ENCODE measurements around the gene EPN2.
"Not testable (repeated sequence)": the region's sequence is repeated elsewhere in the genome, so short reads cannot be mapped to it uniquely, and the experiment has no call there.

The EPN2 gene

GRCh38 chr17:19345486-19346350 lies 108.6 kb downstream of the EPN2 start:
- DNase-seq (ENCODE audit: low spot score) = no peak

DNA sequence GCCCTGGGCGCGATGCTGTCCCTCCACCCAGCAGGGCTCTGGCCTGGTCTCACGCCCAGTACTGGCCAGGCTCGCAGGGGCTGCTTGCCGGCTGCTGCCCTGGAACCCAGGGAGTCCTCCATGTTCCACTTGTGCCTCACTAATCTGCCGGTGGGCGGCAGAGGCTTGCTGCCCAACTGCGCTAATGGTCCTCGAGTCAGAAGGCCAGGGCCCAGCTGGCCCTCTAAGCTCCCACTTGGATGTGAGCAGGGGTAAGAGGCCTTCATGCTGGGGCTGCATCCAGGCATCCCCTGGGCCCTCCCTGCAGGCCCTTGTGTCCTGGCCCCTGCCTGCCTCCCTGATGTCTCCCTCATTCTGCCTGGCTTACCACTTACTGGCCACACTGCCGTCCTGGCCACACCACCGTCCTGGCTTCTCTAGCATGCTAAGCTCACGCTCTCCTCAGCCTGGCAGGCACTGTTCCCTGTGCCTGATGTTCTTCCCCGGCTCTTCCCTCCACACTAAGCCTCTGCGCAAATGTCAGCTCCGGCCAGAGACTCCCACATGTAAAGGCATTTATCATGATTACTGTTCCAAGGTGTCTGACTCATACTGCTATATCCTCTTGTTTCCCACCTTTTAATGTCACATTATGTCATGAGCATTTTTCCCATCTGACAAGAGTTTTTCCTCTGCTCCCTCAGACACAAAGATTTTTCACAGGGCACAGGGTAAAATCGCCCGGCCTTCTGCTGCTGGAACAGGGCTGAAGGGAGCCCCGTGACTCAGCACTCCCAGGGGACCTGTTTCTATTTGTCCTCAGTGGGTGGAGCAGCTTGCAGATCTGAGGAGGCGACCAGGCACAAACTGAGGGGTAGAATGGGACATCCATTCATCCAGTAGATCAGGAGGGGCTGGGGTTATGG lies 109.4 kb downstream of the EPN2 start:
- peak; percentile 59 for DNase-seq (ENCODE audit: low spot score)

- DNase-seq (ENCODE audit: low spot score) = no peak
Measured at GRCh38 chr17:19347323-19348080, 110.3 kb downstream of the EPN2 start.

DNA sequence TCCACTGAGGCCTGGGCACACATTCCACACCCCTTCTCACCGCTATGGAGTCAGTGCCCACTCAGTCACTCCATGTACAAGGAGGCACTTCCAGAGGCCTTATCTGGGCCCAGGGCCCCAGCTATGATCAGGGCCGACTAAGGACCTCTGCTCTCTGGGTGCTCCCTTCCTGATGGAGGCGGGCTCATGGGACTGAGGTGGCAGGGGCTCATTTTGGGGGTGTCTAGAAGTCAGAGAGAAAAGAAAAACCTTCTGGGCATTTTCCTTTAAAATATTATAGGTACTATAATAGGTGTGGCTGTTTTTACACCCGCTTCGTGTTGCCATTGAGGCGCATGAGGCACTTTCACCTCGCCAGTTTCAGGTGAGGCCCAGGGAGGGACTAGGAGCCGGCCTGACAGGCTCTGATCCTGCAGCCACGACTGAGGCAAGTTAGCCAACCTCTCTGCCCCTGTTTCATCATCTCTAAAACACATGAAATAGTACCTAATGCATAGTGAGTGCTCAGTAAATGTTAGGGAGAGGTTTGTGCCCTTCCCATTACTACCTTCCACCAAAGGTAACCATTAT lies 111.0 kb downstream of the EPN2 start:
- no peak for DNase-seq (ENCODE audit: low spot score)

- DNase-seq (ENCODE audit: low spot score) = no peak
Measured at GRCh38 chr17:19348806-19349205, 111.6 kb downstream of the EPN2 start.

DNA sequence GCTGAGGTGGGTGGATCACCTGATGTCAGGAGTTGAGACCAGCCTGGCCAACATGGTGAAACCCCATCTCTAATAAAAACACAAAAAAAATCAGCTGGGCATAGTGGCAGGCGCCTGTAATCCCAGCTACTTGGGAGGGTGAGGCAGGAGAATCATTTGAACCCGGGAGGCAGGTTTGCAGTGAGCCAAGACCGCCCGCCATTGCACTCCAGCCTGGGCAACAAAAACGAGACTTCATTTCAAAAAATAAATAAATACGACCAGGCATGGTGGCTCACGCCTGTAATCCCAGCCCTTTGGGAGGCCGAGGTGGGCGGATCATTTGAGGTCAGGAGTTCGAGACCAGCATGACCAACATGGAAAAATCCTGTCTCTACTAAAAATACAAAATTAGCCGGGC lies 116.2 kb downstream of the EPN2 start:
- not testable (repeated sequence) for DNase-seq (ENCODE audit: low spot score)

GRCh38 chr17:19354748-19355147 lies 117.6 kb downstream of the EPN2 start:
- no peak for DNase-seq (ENCODE audit: low spot score)

DNA sequence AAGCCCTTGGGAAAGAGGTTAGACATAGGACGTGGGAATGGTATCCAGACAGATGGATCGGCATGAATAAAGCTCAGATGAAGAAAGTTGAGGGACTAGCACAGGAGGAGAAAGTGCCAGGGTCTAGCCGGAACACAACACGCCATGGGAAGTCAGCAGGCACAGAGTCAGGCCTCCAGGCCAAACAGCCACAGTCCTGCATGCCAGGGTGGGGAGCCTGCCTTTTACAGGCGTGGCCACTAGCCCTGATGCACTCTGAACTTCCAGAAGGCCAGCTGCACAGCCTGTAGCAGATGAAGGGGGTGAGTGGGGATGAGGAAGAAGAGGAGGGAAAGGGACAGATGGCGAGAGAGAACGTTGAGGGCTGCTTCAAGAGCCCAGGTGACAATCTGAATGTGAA lies 120.2 kb downstream of the EPN2 start:
- no peak for DNase-seq (ENCODE audit: low spot score)

- DNase-seq (ENCODE audit: low spot score) = no peak
Measured at GRCh38 chr17:19357761-19358160, 120.6 kb downstream of the EPN2 start.

- no peak for DNase-seq (ENCODE audit: low spot score)
Measured at GRCh38 chr17:19359151-19359550, 122.0 kb downstream of the EPN2 start.

GRCh38 chr17:19359856-19360255 lies 122.7 kb downstream of the EPN2 start:
- DNase-seq (ENCODE audit: low spot score) = no peak

- DNase-seq (ENCODE audit: low spot score) = no peak
Measured at GRCh38 chr17:19360772-19361171, 123.6 kb downstream of the EPN2 start.

GRCh38 chr17:19361326-19361725 lies 124.2 kb downstream of the EPN2 start:
- DNase-seq (ENCODE audit: low spot score) = no peak

DNA sequence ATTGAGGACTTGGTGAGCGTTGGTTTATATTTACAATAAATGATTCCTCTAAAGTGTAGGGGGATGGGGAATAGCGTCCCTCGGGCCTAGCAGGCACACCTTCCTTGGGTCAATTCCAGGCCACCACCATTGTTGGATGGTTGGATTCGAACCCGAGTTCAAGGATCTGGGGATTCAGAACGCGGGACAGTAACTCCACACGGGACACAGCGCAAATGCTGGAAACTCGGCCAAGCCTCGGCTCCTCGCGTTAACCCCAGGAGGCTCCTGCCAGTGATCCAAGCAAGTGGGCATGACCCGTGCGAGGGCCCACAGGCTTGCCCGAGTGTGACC lies 124.7 kb downstream of the EPN2 start:
- DNase-seq (ENCODE audit: low spot score) = no peak

DNA sequence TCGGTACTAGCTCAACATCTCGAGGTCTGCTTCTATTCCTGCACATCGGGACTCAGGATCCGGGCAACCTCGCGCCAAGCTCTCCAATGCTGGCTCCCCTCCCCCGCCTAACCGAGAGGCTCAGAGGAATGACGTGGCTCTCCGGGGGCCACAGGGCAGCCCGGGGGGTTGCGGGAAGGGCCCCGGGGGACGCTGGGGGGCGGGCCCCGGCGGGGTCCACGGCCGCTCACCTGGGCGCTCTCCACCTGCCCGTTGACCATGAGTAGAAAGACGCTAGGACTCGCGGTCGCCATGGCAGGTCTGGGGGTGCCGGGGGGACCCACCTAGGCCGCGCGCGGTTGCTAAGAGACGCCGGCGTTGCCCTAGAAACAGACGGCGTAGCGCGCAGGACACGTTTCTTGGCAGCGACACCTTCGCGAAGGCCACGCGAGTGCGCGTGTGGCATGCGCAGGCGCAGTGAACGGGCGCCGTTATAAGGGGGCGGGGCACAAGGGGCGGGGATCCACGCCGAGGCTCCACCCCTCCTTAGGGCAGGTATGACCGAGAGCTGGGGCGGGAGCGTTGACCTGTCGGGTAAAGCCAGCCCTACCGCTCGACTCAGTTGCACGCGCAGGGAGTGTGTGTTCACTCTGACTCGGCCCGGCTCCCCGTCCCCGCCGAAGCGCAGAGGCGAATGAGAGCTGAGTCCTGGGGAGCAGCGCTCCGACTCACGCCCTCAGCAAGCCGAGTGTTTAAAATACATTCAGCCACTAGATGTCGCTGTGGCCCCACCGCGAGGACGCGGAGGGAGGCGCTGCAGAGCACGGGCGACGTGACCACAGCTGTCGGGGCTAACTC lies 125.3 kb downstream of the EPN2 start, which contains the start of gene B9D1:
TSS of gene B9D1 (minus strand) at position 447 of the 837 bp plus-strand sequence. CDS start at position 293, 154 bp downstream.
- peak; percentile 93 for DNase-seq (ENCODE audit: low spot score)

- no peak for DNase-seq (ENCODE audit: low spot score)
Measured at GRCh38 chr17:19363114-19363438, 125.9 kb downstream of the EPN2 start.

GRCh38 chr17:19363460-19364035 lies 126.4 kb downstream of the EPN2 start:
- DNase-seq (ENCODE audit: low spot score) = no peak

DNA sequence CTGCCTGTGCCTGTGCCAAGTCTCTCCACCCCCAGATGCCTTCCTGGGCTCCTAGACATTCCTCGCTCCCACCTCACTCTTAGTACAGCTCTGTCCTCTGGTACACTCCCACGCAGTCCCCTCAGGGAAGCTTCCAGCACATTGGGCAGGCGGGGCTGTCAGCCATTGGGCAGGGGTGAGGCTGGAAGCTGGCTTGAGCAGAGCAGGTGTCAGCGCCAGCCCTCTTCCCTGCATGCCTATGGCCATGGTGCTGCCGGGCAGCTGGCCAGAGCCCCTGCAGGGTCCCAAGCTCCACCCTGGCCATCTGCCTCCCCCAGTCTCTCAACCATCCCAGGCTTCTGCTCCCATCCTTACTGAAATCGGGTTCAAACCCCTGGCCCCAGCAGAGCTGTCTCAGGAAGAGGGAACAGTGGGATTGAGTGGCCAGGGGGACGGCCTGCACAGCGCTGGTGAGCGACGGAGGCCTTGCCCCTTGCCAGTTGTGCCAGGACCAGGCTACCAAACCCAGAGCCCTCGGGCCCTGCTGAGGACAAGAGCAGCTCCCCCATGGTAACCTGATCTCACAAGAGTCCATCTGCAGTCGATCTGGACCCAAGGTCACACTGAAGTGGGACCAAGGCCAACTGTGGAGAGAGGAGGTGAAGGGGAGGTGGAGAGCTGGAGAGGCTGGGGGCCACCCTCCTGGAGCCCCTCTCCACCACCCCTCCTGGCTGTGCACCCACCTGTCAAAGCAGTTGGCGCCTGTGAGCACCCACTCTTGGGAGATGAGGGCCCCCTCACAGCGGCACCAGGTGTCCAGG lies 127.7 kb downstream of the EPN2 start:
- DNase-seq (ENCODE audit: low spot score) = peak; percentile 90

DNA sequence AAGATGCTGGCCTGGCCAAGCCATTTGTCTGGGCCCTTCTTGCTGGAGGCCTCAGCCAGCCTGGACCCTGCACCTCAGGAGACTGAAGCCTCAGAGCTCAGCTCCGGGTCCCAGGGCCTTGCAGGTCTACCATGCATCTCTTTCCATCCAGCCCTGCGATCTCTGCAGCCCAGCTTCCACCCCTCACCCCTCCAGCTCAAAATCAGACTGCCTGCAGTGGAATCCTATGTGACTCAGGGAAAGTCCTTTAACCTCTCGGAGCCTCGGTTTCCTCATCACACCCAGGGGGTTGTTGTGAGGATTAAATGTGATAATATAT lies 128.3 kb downstream of the EPN2 start:
- DNase-seq (ENCODE audit: low spot score) = no peak
